Activated T-cell treated with anti-CD3 and anti-CD28 coated beads, Interleukin-2, amount 50 U/mL, for 72 hours (primary cell): Measurements from ENCODE around the gene RCOR3. TPM values are rescaled to one million over a fixed set of nuclear protein-coding genes. Genes with fewer than 3 reads are reported as not detected.
"Not testable (repeated sequence)": the region's sequence is repeated elsewhere in the genome, so short reads cannot be mapped to it uniquely, and the experiment has no call there.

Experiments
- ATAC-seq, 2 donors: fragments of 150-1000 bp; cut with Tn5 transposase; replicated peaks in 1 of 2; 2 replicates each; pipeline ENCODE4 v1.10.0; 2021; ENCODE audit warnings: moderate library complexity in 2 of 2, mild to moderate bottlenecking in 1 of 2
- DNase-seq, 2 donors: peaks; one replicate each; pipeline ENCODE4 v3.0.0; 2021 to 2022; ENCODE audit warnings: mixed read lengths in 1 of 2
- H3K27ac Mint-ChIP-seq: one replicate; pipeline ENCODE4 v1.8.0; 2022; ENCODE audit warnings: mild to moderate bottlenecking, moderate library complexity, mixed read lengths
- H3K27me3 Mint-ChIP-seq: one replicate; pipeline ENCODE4 v1.8.0; 2022; ENCODE audit warnings: low read depth, mixed read lengths
- H3K36me3 Mint-ChIP-seq, 2 donors: one replicate each; pipeline ENCODE4 v1.8.0; 2022; ENCODE audit warnings: mixed read lengths in 2 of 2, mild to moderate bottlenecking in 1 of 2; ENCODE audit not compliant: insufficient read depth in 2 of 2
- H3K4me1 Mint-ChIP-seq: one replicate; pipeline ENCODE4 v1.8.0; 2022; ENCODE audit warnings: low read depth, mixed read lengths
- H3K4me3 Mint-ChIP-seq, 2 donors: one replicate each; pipeline ENCODE4 v1.8.0; 2022; ENCODE audit warnings: mild to moderate bottlenecking in 2 of 2, mixed read lengths in 2 of 2, moderate library complexity in 2 of 2
- H3K9me3 Mint-ChIP-seq, 2 donors: one replicate each; pipeline ENCODE4 v1.8.0; 2022; ENCODE audit warnings: mixed read lengths in 2 of 2
- total RNA-seq, 2 donors: library from RNA; stranded (reverse); gene quantifications; one replicate each; pipeline ENCODE4 v1.2.3, GENCODE V29; 2022

Gene RCOR3
- total RNA-seq, 2 donors from 2014 or later = 50.2 to 61.0 TPM

GRCh38 chr1:211320980-211321379, 61.8 kb downstream of the RCOR3 start:
- DNase-seq (no peak), ATAC-seq (peak; percentile 18 to 27)
- Mint-ChIP-seq H3K27me3 (no peaks in the 10 kb centered on the region), H3K9me3 (no peaks in the 10 kb centered on the region), H3K36me3 (no peaks in the 10 kb centered on the region), H3K4me3 (no peak overlapping the region), H3K27ac (peak overlapping the region; percentile 15), H3K4me1 (peaks cover 58% of the 10 kb centered on the region)

- H3K4me3 Mint-ChIP-seq, H3K36me3 Mint-ChIP-seq, ATAC-seq, H3K9me3 Mint-ChIP-seq, DNase-seq, H3K27ac Mint-ChIP-seq, H3K27me3 Mint-ChIP-seq: not testable (repeated sequence)
- H3K4me1 Mint-ChIP-seq = peaks cover 62% of the 10 kb centered on the region
Observed at GRCh38 chr1:211321646-211322045, 62.5 kb downstream of the RCOR3 start.

- H3K27me3 Mint-ChIP-seq = no peaks in the 10 kb centered on the region
- H3K4me3 Mint-ChIP-seq = peak overlapping the region in 1 of 2 donors; percentile 1
- peak; percentile 68 to 69 for DNase-seq
- H3K4me1 Mint-ChIP-seq = peaks cover 72% of the 10 kb centered on the region
- H3K36me3 Mint-ChIP-seq = peaks cover 0 to 5% of the 10 kb centered on the region in 2 donors
- peak; percentile 70 to 74 for ATAC-seq
- H3K27ac Mint-ChIP-seq = no peak overlapping the region
- H3K9me3 Mint-ChIP-seq = no peaks in the 10 kb centered on the region
Observed at GRCh38 chr1:211323156-211324063, 64.2 kb downstream of the RCOR3 start.

GRCh38 chr1:211324992-211325775, 66.0 kb downstream of the RCOR3 start:
- ATAC-seq (no peak), DNase-seq (no peak)
- H3K9me3 Mint-ChIP-seq = no peaks in the 10 kb centered on the region
- no peaks in the 10 kb centered on the region for H3K27me3 Mint-ChIP-seq
- peak overlapping the region; percentile 93 for H3K4me3 Mint-ChIP-seq
- peaks cover 84% of the 10 kb centered on the region for H3K4me1 Mint-ChIP-seq
- H3K27ac Mint-ChIP-seq = peak overlapping the region; percentile 93
- peaks cover 0 to 5% of the 10 kb centered on the region in 2 donors for H3K36me3 Mint-ChIP-seq

- H3K9me3 Mint-ChIP-seq = no peaks in the 10 kb centered on the region
- H3K36me3 Mint-ChIP-seq = peaks cover 5% of the 10 kb centered on the region in 2 donors
- H3K27me3 Mint-ChIP-seq = no peaks in the 10 kb centered on the region
- H3K27ac Mint-ChIP-seq = peak overlapping the region; percentile 93
- DNase-seq = no peak
- H3K4me1 Mint-ChIP-seq = peaks cover 84% of the 10 kb centered on the region
- peak overlapping the region; percentile 93 for H3K4me3 Mint-ChIP-seq
- ATAC-seq = no peak
Observed at GRCh38 chr1:211326140-211326527, 67.0 kb downstream of the RCOR3 start.

GRCh38 chr1:211326528-211327345, 67.6 kb downstream of the RCOR3 start, which contains the start of gene TRAF5:
Gene TRAF5 (plus strand): TSS chr1:211326833. CDS start chr1:211353240, 26,407 bp downstream.
- no peaks in the 10 kb centered on the region for H3K9me3 Mint-ChIP-seq
- peaks cover 86% of the 10 kb centered on the region for H3K4me1 Mint-ChIP-seq
- peak within 1 kb of the TSS; percentile 93 to 95 for H3K4me3 Mint-ChIP-seq
- no peaks in the 10 kb centered on the region for H3K27me3 Mint-ChIP-seq
- H3K27ac Mint-ChIP-seq = peak within 1 kb of the TSS; percentile 93
- DNase-seq (peak; percentile 66 to 75), ATAC-seq (peak; percentile 49 to 58)
- H3K36me3 Mint-ChIP-seq = peaks cover 5% of the 10 kb centered on the region in 2 donors

- Mint-ChIP-seq H3K27ac (peak overlapping the region; percentile 90), H3K36me3 (peaks cover 5% of the 10 kb centered on the region in 2 donors), H3K9me3 (no peaks in the 10 kb centered on the region), H3K27me3 (no peaks in the 10 kb centered on the region), H3K4me3 (peak overlapping the region; percentile 92 to 95), H3K4me1 (peaks cover 86% of the 10 kb centered on the region)
- ATAC-seq (peak; percentile 37 to 43), DNase-seq (peak; percentile 36)
Observed at GRCh38 chr1:211327346-211327921, 68.3 kb downstream of the RCOR3 start.

GRCh38 chr1:211328084-211328694, 69.0 kb downstream of the RCOR3 start:
- ATAC-seq (no peak), DNase-seq (no peak)
- Mint-ChIP-seq H3K9me3 (no peaks in the 10 kb centered on the region), H3K4me3 (peak overlapping the region; percentile 92 to 95), H3K27ac (peak overlapping the region; percentile 90), H3K36me3 (peaks cover 5% of the 10 kb centered on the region in 2 donors), H3K27me3 (no peaks in the 10 kb centered on the region), H3K4me1 (peaks cover 86% of the 10 kb centered on the region)

GRCh38 chr1:211328866-211329475, 69.8 kb downstream of the RCOR3 start:
- DNase-seq (no peak), ATAC-seq (no peak)
- Mint-ChIP-seq H3K27ac (peak overlapping the region; percentile 90), H3K36me3 (peaks cover 5% of the 10 kb centered on the region in 2 donors), H3K27me3 (no peaks in the 10 kb centered on the region), H3K4me1 (peaks cover 85% of the 10 kb centered on the region), H3K9me3 (no peaks in the 10 kb centered on the region), H3K4me3 (peak overlapping the region; percentile 92 to 95)

- H3K9me3 Mint-ChIP-seq = no peaks in the 10 kb centered on the region
- DNase-seq (no peak), ATAC-seq (no peak)
- peaks cover 5% of the 10 kb centered on the region in 2 donors for H3K36me3 Mint-ChIP-seq
- peak overlapping the region; percentile 92 to 95 for H3K4me3 Mint-ChIP-seq
- peaks cover 85% of the 10 kb centered on the region for H3K4me1 Mint-ChIP-seq
- H3K27me3 Mint-ChIP-seq = no peaks in the 10 kb centered on the region
- peak overlapping the region; percentile 90 for H3K27ac Mint-ChIP-seq
Observed at GRCh38 chr1:211329764-211330201, 70.6 kb downstream of the RCOR3 start.

- ATAC-seq (no peak), DNase-seq (no peak)
- H3K4me3 Mint-ChIP-seq = peak overlapping the region; percentile 92 to 95
Observed at GRCh38 chr1:211330282-211330936, 71.2 kb downstream of the RCOR3 start.

More at GRCh38 chr1:211330282-211330936, 71.2 kb downstream of the RCOR3 start:
- H3K4me1 Mint-ChIP-seq = peaks cover 85% of the 10 kb centered on the region
- H3K27ac Mint-ChIP-seq = peak overlapping the region; percentile 90
- H3K27me3 Mint-ChIP-seq = no peaks in the 10 kb centered on the region
- H3K9me3 Mint-ChIP-seq = no peaks in the 10 kb centered on the region
- H3K36me3 Mint-ChIP-seq = peaks cover 5% of the 10 kb centered on the region in 2 donors
